Right lobe of liver (tissue), 4 donors: ENCODE data around the gene CLCA1.

ENCODE experiments used
- CTCF ChIP-seq, 4 donors: fragments of 200-600 bp in 3 of 4; fragments of 450-650 bp in 1 of 4; IDR thresholded peaks; one replicate each; pipeline versions ENCODE4 v1.5.1 to v1.8.0; 2016 to 2022; ENCODE audit warnings: antibody characterized with exemption in 4 of 4, mild to moderate bottlenecking in 2 of 4
- POLR2A ChIP-seq: fragments of 450-650 bp; IDR thresholded peaks from one replicate; pipeline ENCODE4 v1.6.1; 2017; ENCODE audit warnings: antibody characterized with exemption, mild to moderate bottlenecking
- donor health status: DM: no; HTN: no; CAD: no.
- donor health status: DM: no; HTN: no; CAD: no.
- donor health status: DM: no; HTN: yes; CAD: no.

GRCh38 chr1:86478416-86479156 lies 9.9 kb downstream of the CLCA1 start:
- TF ChIP-seq CTCF (IDR thresholded peaks at IDR 0.05): no peak
- TF ChIP-seq POLR2A: no peak
